Measurements from ENCODE around the gene JAM3.

- TF ChIP-seq CTCF (IDR thresholded peaks at IDR 0.05), result no peak
- TF ChIP-seq POLR2A (IDR thresholded peaks at IDR 0.05), result no peak
Measured at GRCh38 chr11:134032501-134033091, 36.3 kb upstream of the JAM3 start.
